ENCODE data around the gene AUTS2. TPM values are rescaled to one million over a fixed set of nuclear protein-coding genes. Genes with fewer than 3 reads are reported as not detected.

The AUTS2 gene
- total RNA-seq, 1 experiment from 2014 or later: 2.5 TPM

DNA sequence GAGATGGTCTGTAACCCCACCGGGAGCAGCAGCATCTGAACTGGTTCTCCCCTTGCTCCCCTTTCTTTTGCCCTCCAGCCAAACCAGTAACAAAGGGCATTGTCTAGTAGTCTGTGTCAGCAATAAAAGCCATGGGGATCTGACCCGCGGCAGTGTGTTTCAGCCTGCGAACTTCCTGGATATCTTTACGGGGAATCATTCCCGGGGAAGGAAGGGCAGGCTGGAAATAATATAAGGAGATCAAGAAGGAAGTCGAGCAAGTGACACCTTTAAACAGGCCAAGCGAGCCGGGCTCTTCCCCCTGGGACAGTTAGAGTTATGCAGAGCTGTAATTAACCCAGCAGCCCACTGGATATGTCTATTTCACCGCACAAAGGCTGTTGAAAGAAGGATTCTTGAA, 872.5 kb downstream of the AUTS2 start:
- ATAC-seq (no peak), DNase-seq (ENCODE audit: low read depth, low spot score) (no peak)
- Histone ChIP-seq H3K36me3 (ENCODE audit: control insufficient read depth, insufficient read depth, low read length) (no peaks in the 10 kb centered on the region), H3K4me3 (ENCODE audit: low read depth in 2 of 2, low read length in 2 of 2) (no peak overlapping the region), H3K4me1 (ENCODE audit: control insufficient read depth, insufficient read depth, low read length) (no peaks in the 10 kb centered on the region), H3K9me3 (ENCODE audit: control insufficient read depth, insufficient read depth, low read depth, low read length) (no peaks in the 10 kb centered on the region), H3K27me3 (ENCODE audit: control insufficient read depth, insufficient read depth, low read length) (no peaks in the 10 kb centered on the region), H3K27ac (ENCODE audit: low read length) (no peak overlapping the region)
- intact Hi-C loops (cut with micrococcal nuclease; ENCODE audit: unreplicated experiment): no loop called here
- ChIA-PET CTCF (no interaction called here), POLR2A (no interaction called here)
- TF ChIP-seq SIN3A (IDR thresholded peaks at IDR 0.05; ENCODE audit: borderline replicate concordance, insufficient read depth, low read depth, low read length) (no peak), POLR2AphosphoS5 (IDR thresholded peaks at IDR 0.05; ENCODE audit: low read depth, low read length) (no peak), TCF7L2 (IDR thresholded peaks at IDR 0.05; ENCODE audit: low read depth, low read length) (no peak)
- TF ChIP-seq, protein P1, sequence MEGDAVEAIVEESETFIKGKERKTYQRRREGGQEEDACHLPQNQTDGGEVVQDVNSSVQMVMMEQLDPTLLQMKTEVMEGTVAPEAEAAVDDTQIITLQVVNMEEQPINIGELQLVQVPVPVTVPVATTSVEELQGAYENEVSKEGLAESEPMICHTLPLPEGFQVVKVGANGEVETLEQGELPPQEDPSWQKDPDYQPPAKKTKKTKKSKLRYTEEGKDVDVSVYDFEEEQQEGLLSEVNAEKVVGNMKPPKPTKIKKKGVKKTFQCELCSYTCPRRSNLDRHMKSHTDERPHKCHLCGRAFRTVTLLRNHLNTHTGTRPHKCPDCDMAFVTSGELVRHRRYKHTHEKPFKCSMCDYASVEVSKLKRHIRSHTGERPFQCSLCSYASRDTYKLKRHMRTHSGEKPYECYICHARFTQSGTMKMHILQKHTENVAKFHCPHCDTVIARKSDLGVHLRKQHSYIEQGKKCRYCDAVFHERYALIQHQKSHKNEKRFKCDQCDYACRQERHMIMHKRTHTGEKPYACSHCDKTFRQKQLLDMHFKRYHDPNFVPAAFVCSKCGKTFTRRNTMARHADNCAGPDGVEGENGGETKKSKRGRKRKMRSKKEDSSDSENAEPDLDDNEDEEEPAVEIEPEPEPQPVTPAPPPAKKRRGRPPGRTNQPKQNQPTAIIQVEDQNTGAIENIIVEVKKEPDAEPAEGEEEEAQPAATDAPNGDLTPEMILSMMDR (IDR thresholded peaks at IDR 0.05): no peak
- TF ChIP-seq, protein P2, sequence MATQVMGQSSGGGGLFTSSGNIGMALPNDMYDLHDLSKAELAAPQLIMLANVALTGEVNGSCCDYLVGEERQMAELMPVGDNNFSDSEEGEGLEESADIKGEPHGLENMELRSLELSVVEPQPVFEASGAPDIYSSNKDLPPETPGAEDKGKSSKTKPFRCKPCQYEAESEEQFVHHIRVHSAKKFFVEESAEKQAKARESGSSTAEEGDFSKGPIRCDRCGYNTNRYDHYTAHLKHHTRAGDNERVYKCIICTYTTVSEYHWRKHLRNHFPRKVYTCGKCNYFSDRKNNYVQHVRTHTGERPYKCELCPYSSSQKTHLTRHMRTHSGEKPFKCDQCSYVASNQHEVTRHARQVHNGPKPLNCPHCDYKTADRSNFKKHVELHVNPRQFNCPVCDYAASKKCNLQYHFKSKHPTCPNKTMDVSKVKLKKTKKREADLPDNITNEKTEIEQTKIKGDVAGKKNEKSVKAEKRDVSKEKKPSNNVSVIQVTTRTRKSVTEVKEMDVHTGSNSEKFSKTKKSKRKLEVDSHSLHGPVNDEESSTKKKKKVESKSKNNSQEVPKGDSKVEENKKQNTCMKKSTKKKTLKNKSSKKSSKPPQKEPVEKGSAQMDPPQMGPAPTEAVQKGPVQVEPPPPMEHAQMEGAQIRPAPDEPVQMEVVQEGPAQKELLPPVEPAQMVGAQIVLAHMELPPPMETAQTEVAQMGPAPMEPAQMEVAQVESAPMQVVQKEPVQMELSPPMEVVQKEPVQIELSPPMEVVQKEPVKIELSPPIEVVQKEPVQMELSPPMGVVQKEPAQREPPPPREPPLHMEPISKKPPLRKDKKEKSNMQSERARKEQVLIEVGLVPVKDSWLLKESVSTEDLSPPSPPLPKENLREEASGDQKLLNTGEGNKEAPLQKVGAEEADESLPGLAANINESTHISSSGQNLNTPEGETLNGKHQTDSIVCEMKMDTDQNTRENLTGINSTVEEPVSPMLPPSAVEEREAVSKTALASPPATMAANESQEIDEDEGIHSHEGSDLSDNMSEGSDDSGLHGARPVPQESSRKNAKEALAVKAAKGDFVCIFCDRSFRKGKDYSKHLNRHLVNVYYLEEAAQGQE (IDR thresholded peaks at IDR 0.05; ENCODE audit: insufficient read depth in 1 of 2, low read depth in 2 of 2, low read length in 1 of 2): no peak
- no TSS peak for BruUV-seq (replicated peaks)
- in situ Hi-C loops (cut with HindIII; ENCODE audit: low pct_unique_long_range_greater_than_20kb, low sequenced_read_pairs): no loop called here

- ATAC-seq: no peak
- H3K4me3 ChIP-seq (ENCODE audit: low read depth in 2 of 2, low read length in 2 of 2): no peak overlapping the region
- intact Hi-C loops (cut with micrococcal nuclease; ENCODE audit: unreplicated experiment): no loop called here
Measured at GRCh38 chr7:70472601-70473237, 874.4 kb downstream of the AUTS2 start.

More at GRCh38 chr7:70472601-70473237, 874.4 kb downstream of the AUTS2 start:
- no peaks in the 10 kb centered on the region for H3K4me1 ChIP-seq (ENCODE audit: control insufficient read depth, insufficient read depth, low read length)
- H3K27me3 ChIP-seq (ENCODE audit: control insufficient read depth, insufficient read depth, low read length): no peaks in the 10 kb centered on the region
- no peaks in the 10 kb centered on the region for H3K36me3 ChIP-seq (ENCODE audit: control insufficient read depth, insufficient read depth, low read length)
- ChIA-PET POLR2A (no interaction called here), CTCF (no interaction called here)
- in situ Hi-C loops (cut with HindIII; ENCODE audit: low pct_unique_long_range_greater_than_20kb, low sequenced_read_pairs): no loop called here
- no TSS peak for BruUV-seq (replicated peaks)
- H3K9me3 ChIP-seq (ENCODE audit: control insufficient read depth, insufficient read depth, low read depth, low read length): no peaks in the 10 kb centered on the region
- no peak for DNase-seq (ENCODE audit: low read depth, low spot score)
- no peak overlapping the region for H3K27ac ChIP-seq (ENCODE audit: low read length)
- no peak for TF ChIP-seq TCF7L2 (IDR thresholded peaks at IDR 0.05; ENCODE audit: low read depth, low read length)
- no peak for TF ChIP-seq SIN3A (IDR thresholded peaks at IDR 0.05; ENCODE audit: borderline replicate concordance, insufficient read depth, low read depth, low read length)
- TF ChIP-seq, protein P1 (IDR thresholded peaks at IDR 0.05): no peak
- no peak for TF ChIP-seq POLR2AphosphoS5 (IDR thresholded peaks at IDR 0.05; ENCODE audit: low read depth, low read length)

Data from Panc1 (cell line).